Testis (tissue), 3 donors: ENCODE measurements around the gene KLHL29. TPM values are rescaled to one million over a fixed set of nuclear protein-coding genes. Genes with fewer than 3 reads are reported as not detected.

ENCODE experiments used
- DNase-seq: peaks from one replicate; pipeline ENCODE4 v3.0.0-alpha.2; 2019
- H3K27ac ChIP-seq, 2 donors: fragments of 200-600 bp; sonication (generic); one replicate each; pipeline ENCODE4 v1.5.1; 2019
- H3K27me3 ChIP-seq: fragments of 200-600 bp; sonication (generic); one replicate; pipeline ENCODE4 v1.5.1; 2019
- H3K36me3 ChIP-seq: fragments of 200-600 bp; sonication (generic); one replicate; pipeline ENCODE4 v1.5.1; 2017; ENCODE audit warnings: low read depth; ENCODE audit errors: missing control alignments
- H3K4me1 ChIP-seq: fragments of 200-600 bp; sonication (generic); one replicate; pipeline ENCODE4 v1.5.1; 2019
- H3K4me3 ChIP-seq, 2 donors: fragments of 200-600 bp; sonication (generic); one replicate each; pipeline ENCODE4 v1.5.1; 2017 to 2019
- H3K9me3 ChIP-seq: fragments of 200-600 bp; sonication (generic); one replicate; pipeline ENCODE4 v1.5.1; 2017
- CTCF ChIP-seq, 3 experiments: fragments of 450-650 bp in 2 of 3; fragments of 200-600 bp in 1 of 3; sonication (generic) in 1 of 3; IDR thresholded peaks; one replicate each; pipeline ENCODE4 v1.5.1; 2016 to 2019; ENCODE audit warnings: antibody characterized with exemption in 3 of 3, mild to moderate bottlenecking in 2 of 3, moderate library complexity in 1 of 3
- POLR2A ChIP-seq: fragments of 450-650 bp; IDR thresholded peaks from one replicate; pipeline ENCODE4 v1.6.1; 2017; ENCODE audit warnings: antibody characterized with exemption, mild to moderate bottlenecking, moderate library complexity
- WGBS, 2 donors: methylation state at CpG; one replicate each; pipeline ENCODE4 v1.1.5; 2018; 5-methylcytosine and 5-hydroxymethylcytosine counted together
- intact Hi-C: fragments of 100-400 bp; cut with DNase I; formaldehyde crosslinking; loops from one replicate; pipeline ENCODE4 v1.15.1; 2023; ENCODE audit warnings: low total_unique reads
- polyA plus RNA-seq: library from polyadenylated mRNA; stranded (reverse); fragments of 350-450 nt; fragmentation: Illumina TruSeq; extraction: RNeasy Lipid Tissue Mini Kit (QIAGEN cat#74804); gene quantifications from one replicate; pipeline ENCODE4 v1.2.3, GENCODE V29; 2014; ENCODE audit warnings: low read depth, low replicate concordance; ENCODE audit not compliant: insufficient read depth
- total RNA-seq, 2 donors: library from RNA; depleted of rRNA; stranded (reverse); fragments of >200 nt; gene quantifications; one replicate each; pipeline ENCODE4 v1.2.3, GENCODE V29; 2016

The KLHL29 gene
- total and polyA plus RNA-seq, 3 donors from 2014 or later: 3.3 to 10.9 (median 7.9) TPM

GRCh38 chr2:23528171-23528570, 143.2 kb downstream of the KLHL29 start:
- Histone ChIP-seq H3K27me3 (no peaks in the 10 kb centered on the region), H3K9me3 (no peaks in the 10 kb centered on the region), H3K4me1 (peaks cover 30% of the 10 kb centered on the region), H3K27ac (no peak overlapping the region), H3K4me3 (no peak overlapping the region), H3K36me3 (no peaks in the 10 kb centered on the region)
- no peak for TF ChIP-seq POLR2A
- TF ChIP-seq CTCF (IDR thresholded peaks at IDR 0.05): no peak
- DNase-seq: no peak
- intact Hi-C loops: no loop called here
- 84 to 85% methylated on average over 12 of the region's 12 CpGs for WGBS, 2 donors

- intact Hi-C loops: no loop called here
- Histone ChIP-seq H3K27ac (no peak overlapping the region), H3K27me3 (no peaks in the 10 kb centered on the region), H3K4me1 (peaks cover 25% of the 10 kb centered on the region), H3K4me3 (no peak overlapping the region), H3K36me3 (no peaks in the 10 kb centered on the region), H3K9me3 (no peaks in the 10 kb centered on the region)
- no peak for DNase-seq
- TF ChIP-seq POLR2A (no peak), CTCF (IDR thresholded peaks at IDR 0.05) (no peak)
- 92 to 98% methylated on average over 11 of the region's 11 CpGs for WGBS, 2 donors
Observed at GRCh38 chr2:23528690-23529089, 143.7 kb downstream of the KLHL29 start.

- TF ChIP-seq CTCF (IDR thresholded peaks at IDR 0.05): no peak
- no peak for TF ChIP-seq POLR2A
- Histone ChIP-seq H3K27ac (no peak overlapping the region), H3K27me3 (no peaks in the 10 kb centered on the region), H3K4me1 (peaks cover 15% of the 10 kb centered on the region), H3K4me3 (no peak overlapping the region), H3K36me3 (no peaks in the 10 kb centered on the region), H3K9me3 (no peaks in the 10 kb centered on the region)
- intact Hi-C loops: no loop called here
- 89 to 96% methylated on average over 8 to 11 of the region's 11 CpGs for WGBS, 2 donors
- DNase-seq: no peak
Observed at GRCh38 chr2:23529659-23530058, 144.7 kb downstream of the KLHL29 start.

GRCh38 chr2:23530206-23530908, 145.4 kb downstream of the KLHL29 start:
- H3K36me3 ChIP-seq: no peaks in the 10 kb centered on the region
- H3K27me3 ChIP-seq: no peaks in the 10 kb centered on the region
- H3K27ac ChIP-seq: no peak overlapping the region
- no peak overlapping the region for H3K4me3 ChIP-seq
- DNase-seq: no peak
- no peaks in the 10 kb centered on the region for H3K9me3 ChIP-seq
- intact Hi-C loops: no loop called here
- H3K4me1 ChIP-seq: peaks cover 8% of the 10 kb centered on the region
- TF ChIP-seq CTCF (IDR thresholded peaks at IDR 0.05) (no peak), POLR2A (no peak)
- 67 to 74% methylated on average over 12 of the region's 12 CpGs for WGBS, 2 donors

GRCh38 chr2:23530909-23531276, 145.9 kb downstream of the KLHL29 start:
- intact Hi-C loops: no loop called here
- WGBS, 2 donors: 87 to 91% methylated on average over 5 of the region's 5 CpGs
- H3K4me1 ChIP-seq: peaks cover 7% of the 10 kb centered on the region
- no peaks in the 10 kb centered on the region for H3K9me3 ChIP-seq
- DNase-seq: no peak
- no peaks in the 10 kb centered on the region for H3K36me3 ChIP-seq
- TF ChIP-seq POLR2A (no peak), CTCF (IDR thresholded peaks at IDR 0.05) (no peak)
- no peak overlapping the region for H3K27ac ChIP-seq
- H3K4me3 ChIP-seq: no peak overlapping the region
- no peaks in the 10 kb centered on the region for H3K27me3 ChIP-seq
